Activated CD4-positive, alpha-beta T cell treated with anti-CD3 and anti-CD28 coated beads for 1 hour (primary cell): ENCODE results near the gene CD1D.
"Not testable (repeated sequence)": the region's sequence is repeated elsewhere in the genome, so short reads cannot be mapped to it uniquely, and the experiment has no call there.

Experiments
- DNase-seq: peaks from one replicate; pipeline ENCODE4 v3.0.0-alpha.2; 2020

Gene CD1D

DNA sequence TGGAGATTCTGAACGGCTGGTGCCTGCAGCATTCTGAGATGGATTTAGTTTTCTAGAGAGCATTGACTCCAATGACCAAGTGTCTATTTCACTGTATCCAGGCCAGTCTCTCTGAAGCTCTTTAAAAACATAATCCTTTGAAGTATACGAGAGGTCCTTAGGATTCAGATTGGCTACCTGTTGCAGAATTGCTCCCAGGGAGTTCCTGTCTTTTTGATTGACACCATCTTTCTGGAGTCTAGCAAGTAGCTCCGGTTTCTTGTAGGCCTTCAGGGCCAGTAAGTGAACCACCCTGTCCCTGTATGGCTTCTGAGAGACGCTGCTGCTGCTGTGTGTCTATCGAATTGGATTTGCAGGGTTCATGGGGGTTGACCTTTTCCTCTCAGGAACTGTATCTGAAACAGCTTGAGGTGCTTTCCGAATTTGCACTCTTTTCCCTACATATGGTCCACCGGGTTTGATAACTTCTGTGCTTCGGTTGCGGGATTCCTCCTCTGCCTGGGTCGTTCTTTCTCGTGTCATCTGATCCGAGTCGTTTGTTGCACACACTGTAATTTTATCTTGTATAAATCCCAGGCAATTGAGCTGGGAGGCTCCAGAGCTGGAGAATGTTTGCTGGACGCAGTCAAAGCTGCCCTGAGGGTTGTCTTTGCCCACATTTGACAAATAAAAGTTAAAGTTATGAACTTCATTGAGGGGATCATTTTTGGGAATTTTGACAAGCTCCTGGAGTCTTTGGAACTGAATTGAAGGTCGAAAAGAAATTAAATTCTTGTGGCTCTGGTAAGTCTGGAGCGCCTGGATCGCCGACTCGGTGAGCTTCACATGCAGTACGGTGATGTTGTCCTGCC, 3.6 kb upstream of the CD1D start:
- not testable (repeated sequence) for DNase-seq

DNA sequence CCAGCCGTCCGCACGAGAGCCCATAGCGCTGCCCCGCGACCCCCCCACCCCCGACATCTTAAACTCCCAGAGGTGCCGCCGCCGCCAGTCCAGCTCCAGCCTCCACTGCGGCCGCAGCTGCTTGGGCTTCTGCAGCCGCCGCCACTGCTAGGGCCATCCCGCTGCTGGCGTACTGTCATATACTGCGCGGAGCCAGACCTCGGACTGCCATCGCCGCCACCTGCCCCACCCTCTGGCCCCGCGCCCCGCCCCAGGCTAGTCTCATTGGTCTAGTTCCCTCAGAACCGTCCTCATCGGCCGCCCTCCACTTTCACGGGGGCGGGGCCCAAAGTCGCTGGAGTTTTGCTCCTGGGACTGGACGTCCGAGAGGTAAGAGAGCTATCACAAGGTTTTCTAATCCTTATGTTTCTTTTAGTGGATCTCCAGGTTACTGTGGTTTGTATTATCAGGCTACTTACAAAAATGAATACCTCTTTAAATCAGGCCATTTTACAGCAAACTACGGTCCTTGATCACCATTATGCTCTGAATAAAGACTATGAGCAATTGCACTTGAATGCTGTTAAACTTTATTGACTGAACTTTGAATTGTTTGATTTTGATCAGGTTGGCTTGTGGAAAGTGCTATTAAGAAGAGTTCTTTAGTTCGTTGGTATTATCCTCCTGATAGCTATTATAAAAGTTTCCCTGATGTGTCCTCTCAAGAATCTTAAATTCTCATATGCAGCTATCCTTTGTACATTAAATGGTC, 2.8 kb upstream of the CD1D start:
- DNase-seq = no peak

DNA sequence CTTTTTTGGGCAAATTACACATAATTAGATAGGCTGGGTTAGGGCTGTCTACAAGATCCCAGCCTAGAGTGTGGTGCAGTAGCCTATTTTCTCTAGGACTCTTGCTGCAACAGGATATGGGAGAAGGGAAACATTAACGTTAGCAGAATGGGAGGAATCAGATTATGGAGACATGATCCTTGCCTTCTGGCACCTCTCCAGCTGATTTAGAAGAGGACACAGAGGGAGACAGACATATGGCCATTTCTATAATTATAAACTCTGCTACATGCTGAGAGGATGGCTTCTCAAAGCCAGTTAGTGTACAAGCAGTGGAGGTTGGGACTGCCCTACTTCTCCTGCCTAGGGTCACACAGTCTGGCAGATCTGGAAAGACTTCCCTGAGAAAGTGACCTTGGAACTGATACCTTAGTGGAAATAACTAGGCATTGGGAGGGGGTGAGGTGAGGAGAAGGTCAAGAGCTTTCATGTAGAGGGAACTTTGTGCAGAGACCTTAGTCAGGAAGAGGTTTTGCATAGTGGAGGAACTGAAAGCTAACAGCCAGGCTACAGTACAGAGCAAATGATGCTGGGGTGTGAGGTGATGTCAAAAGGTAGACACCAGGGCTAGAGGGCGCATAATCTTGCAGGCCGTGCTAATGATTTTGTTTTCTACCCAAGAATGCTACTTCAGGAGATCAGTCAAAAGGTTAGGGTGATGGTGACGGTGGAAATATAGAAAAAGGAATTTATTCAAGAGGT, 1.2 kb upstream of the CD1D start:
- DNase-seq = no peak

DNA sequence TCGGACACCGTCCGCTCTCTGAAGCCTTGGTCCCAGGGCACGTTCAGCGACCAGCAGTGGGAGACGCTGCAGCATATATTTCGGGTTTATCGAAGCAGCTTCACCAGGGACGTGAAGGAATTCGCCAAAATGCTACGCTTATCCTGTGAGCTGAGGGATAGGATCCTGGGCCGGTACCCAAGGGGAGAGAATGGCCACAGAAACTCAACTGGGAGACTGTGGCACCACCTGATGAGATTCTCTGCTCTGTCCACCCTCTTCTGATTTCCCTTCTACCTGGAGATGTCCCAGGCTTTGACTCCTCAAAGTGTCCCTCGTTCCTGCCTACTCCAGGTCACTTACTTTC, 855 bp downstream of the CD1D start:
- DNase-seq = no peak

DNA sequence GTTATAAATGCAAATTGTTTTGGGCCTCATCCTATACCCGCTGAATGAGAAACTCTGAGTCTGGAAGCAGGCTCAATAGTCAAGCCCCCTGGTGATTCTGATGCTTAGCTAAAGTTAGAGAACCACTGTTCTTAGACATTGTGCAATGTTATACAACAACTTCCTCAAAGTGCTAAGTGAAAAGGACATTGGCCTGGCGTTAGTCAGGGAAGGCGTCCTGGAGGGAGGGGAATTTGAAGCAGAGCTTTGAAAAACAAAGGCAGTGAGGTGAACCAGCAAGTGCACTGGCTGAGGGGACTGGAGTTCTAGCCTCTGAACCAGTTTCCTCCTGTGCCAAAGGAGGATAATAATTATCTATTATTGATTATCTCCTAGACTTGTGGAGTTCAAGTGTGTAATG, 5.1 kb downstream of the CD1D start:
- DNase-seq = no peak

DNA sequence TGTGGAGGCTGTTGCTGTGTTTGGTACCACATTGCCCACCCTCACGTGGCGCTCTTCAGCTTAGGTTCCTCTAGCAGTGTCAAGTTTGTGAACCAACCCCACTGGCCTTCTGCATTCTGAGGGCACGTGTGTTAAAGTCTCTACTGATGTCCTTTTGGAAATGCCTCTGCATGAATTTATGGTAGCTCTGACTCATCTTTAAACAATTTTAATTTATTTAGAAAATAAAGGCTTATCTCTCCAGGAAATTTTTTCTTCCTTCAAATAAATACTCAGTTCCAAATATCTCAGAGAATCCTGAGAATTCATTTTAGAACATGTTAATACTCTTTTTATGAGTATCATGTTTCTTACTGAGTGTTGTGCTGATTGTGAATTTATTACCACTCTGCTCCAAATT, 5.5 kb downstream of the CD1D start:
- DNase-seq = no peak

DNA sequence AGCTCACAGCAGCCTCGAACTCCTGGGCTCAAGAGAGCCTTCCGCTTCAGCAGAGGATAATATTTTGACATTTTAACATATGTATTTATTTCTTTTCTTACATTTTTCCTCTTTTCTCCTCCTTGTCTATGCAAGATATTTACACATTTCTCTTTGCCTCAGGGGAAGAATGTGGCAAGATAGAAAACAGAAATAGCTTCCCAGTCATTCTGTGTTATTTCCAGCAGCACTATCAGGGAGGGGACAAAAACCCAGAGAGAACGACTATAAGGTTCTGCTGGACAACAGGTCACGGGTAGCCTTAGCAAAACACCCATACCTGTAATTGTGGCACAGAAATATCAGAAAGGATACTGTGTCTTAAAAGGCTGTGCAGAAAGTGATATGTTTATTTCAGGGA, 7.9 kb downstream of the CD1D start:
- DNase-seq = no peak

DNA sequence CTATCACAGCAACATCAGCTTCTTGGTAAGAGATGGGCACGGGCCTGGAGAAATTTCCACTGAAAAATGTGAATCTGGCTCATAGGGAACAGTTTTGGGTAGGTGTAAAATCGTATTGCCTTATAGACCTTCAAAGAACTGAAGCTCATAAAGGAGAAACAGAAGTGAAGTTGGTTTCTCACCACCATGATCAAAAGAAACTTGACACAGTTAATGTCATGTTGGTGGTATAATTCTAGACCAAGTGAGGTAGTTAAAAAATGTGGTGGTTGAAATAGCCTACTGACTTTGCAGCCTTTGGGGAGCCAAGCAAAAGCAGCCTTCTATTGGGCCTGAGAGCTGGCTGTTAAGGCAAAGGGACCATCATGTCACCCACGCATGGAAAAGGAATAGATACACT, 8.9 kb downstream of the CD1D start:
- no peak for DNase-seq

DNA sequence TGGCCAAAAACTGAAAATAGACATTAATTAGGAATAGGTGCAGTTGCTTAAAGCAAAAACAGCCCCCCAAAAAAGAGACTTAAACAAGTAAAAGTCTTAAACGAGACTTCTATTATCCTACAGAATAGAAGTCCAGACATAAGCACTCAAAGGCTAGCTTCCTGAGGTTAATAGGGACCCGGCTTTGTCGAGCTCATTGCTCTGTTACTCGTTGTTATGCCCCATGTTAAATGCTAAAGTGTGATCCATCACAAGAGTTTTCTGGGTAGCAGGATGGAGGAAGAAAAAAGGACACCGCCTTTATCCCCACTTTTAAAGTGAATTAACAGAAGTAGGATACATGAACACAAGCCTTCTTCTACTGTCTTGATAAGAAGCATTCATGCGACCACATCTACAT, 10.6 kb downstream of the CD1D start:
- no peak for DNase-seq

DNA sequence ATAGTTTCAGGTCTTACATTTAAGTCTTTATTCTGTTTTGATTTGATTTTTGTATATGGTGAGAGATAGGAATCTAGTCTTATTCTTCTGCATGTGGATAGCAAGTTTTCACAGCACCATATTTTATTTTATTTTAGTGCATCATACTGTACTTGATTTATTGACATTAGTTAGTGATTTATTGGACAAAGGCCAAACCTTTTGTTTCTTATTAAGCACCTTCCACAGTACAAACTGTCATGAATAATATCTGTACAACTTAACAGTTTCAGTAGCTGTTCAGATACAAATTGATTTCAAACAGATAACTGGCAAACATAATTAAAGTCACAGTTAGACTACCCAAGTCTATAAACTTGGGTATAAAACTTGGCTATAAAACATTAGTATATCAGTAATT, 15.8 kb downstream of the CD1D start:
- no peak for DNase-seq

DNA sequence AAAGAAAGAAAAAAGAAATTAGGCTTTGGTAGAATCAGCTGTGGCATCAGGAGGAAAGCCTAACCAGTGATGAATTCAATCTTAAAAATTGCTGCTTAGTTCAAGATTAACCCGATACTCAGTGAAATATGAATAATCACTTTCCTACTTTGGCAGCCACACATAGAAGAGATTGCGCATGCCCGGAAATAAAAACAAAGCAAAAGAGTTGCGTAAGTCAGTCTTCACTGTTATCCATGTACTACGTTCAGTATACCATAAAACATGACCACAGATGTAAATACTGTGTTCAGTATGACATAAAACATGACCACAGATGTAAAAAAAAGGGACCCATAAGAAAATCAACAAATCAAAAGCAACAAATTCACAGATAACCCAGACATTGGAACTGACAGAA, 19.2 kb downstream of the CD1D start:
- DNase-seq = no peak

DNA sequence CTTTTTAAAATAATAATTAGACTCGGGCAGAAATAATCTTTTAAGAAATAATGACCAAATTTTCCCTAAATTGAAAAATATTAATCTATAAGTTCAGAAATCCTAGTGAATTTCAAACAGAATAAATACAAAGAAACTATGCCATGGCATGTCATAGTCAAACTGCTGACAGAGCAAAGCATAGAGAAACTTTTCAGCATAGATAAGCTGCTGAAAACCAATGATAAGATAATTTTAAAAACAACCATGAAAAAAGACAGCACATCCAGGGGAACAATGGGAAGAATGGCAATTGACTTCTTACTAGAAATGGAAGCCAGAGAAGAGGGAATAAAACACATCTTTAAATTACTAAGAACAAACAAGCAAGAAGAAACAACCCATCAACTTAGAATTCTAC, 19.8 kb downstream of the CD1D start:
- no peak for DNase-seq

DNA sequence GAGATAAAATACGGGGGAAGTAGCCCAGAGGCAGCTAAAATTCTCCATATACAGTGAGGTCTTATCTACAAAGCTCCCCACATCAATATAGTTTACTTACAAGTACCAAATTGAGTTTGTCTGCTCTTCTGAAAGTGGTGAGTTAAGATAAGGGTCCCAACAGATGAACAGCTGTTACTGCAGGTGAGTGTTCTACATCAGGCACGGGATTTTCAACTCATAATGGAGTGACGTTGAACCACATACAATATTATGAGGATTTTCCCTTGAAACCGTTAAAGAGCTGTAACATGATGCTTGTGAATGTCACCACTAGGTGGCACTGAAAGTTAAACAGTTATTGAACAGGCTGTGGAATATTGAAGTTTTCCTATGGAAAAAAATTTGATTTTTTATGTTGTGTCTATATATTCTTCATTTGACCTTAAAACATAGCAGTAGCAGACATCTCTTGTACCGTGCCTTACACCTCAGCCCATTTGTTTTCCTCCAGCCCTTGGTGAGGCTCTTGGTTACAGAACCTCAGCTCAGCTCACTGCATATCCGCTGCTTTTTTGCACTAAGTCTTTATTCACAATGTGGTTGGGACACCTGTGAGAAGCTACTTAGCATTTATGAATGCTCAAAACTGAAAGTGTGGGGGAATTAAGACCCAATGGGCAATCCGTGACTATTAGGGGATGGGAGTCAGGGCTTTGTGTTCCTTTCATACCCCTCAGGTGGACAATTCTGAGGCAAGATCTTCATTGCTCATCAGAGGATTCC, 23.2 kb downstream of the CD1D start:
- no peak for DNase-seq

DNA sequence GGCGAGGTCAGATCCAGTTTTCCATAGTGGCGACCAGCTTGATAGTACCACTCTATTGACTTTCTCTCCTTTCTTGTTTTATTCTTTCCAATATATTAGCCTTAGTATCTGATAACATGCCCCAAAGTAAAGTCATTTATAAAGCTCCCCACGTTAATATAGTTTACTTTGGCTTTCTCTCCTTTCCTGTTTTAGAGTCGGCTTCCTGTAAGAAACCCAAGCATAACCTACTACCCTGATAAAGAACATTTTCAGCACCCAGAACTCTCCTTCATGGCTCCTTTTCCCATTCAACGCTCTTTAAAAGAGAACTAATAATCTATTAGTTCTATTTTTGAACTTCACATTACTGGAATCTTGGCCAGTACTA, 23.7 kb downstream of the CD1D start:
- DNase-seq = no peak

DNA sequence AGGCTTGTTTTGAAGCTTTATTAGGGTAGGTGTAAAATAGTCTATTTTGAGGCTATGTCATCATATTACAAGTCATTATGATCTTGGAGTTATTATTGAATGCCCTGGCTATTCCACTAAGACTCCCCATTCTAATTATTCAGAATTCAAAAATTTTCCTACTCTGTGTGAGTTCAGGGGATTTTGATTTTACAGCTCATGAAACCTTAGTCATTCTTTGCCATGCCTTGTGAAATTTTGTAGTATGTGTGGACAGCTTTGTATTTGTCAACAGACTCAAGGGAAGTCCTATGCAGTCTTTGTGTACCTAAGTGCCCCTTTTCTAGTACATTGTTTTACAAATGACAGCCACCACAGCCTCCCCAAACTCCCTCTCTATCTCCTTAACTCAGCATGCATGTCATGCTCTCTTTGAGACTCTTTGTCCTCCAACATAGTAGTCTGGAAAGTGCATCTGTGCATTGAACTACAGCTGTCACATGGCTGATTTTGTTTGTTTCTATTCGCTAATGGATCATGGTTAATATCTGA, 28.0 kb downstream of the CD1D start:
- no peak for DNase-seq

DNA sequence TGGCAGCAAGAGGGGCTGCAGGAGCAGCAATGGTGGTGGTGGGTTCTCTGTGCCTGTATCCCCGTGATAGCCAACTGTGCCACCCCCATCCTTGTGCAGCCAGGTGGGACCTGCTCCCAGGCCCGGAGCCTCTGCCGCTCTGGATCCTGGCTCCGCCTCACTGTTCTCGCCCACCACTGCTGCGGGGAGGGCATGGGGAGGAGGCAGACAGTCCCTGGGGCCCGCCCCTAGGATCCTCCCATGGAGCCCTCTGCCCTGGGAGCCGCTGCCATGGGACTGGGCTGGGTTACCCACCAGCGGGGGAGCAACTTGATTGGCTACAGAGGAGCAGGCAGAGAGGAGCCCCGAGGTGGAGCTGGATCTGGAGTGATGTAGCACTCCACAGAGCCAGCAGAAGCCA, 31.6 kb downstream of the CD1D start:
- DNase-seq = no peak

DNA sequence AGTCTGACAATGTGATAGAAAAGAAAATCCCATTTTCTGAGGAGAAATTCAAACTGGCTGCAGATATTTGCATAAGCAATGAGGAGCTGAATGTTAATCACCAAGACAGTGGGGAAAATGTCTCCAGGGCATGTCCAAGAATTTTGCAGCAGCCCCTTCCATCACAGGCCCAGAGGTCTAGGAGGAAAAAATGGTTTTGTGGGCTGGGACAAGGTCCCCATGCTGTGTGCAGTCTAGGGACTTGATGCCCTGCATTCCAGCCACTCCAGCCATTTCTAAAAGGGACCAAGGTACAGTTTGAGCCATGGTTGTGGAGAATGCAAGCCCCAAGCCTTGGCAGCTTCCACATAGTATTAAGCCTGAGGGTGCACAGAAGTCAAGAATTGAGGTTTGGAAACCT, 42.8 kb downstream of the CD1D start:
- DNase-seq = not testable (repeated sequence)

DNA sequence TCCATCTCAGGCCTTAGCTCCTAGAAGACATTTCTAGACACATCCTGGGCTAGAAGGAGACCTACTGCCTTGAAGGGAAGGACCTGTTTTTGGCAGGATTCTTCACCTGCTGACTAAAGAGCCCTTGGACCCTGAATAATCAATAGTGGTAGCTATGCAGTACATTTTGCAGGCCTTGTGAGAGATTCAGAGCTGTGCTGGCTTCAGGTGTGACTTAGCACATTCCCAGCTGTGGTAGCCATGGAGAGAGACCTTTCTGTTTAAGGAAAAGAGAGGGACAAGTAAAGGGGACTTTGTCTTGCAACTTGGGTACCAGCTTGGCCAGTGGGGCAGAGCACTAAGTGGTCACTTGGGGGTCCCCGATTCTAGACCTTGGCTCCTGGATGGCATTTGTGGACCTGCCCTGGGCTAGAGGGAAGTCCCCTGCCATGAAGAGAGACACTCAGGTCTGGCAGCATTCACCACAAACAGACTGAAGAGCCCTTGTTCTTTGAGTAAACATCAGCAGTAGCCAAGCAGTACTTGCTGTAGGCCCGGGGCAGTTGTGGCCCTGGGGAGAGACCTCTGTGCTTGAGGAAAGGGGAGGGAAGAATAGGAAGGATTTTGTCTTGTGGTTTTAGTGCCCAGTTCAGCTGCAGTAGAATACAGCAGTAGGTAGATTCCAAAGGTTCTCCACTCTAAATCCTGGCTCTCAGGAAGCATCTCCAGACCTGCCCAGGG, 47.4 kb downstream of the CD1D start:
- no peak for DNase-seq
